ENCODE results near the gene KIF20A. TPM values are rescaled to one million over a fixed set of nuclear protein-coding genes. Genes with fewer than 3 reads are reported as not detected.
A peak's percentile ranks its signal among the peaks of the same experiment; 100 is the strongest.

The KIF20A gene
- total RNA-seq, 2 donors from 2014 or later = 39.9 to 50.4 TPM

GRCh38 chr5:138210985-138211384 lies 32.1 kb downstream of the KIF20A start:
- ATAC-seq (replicated peaks in 1 of 2) (no peak), DNase-seq (no peak)
- peak overlapping the region; percentile 43 to 65 for H3K4me3 Mint-ChIP-seq
- no peaks in the 10 kb centered on the region for H3K27me3 Mint-ChIP-seq (ENCODE audit: low read depth)
- H3K9me3 Mint-ChIP-seq = no peaks in the 10 kb centered on the region
- H3K4me1 Mint-ChIP-seq (ENCODE audit: low read depth) = peaks cover 34% of the 10 kb centered on the region
- peak overlapping the region; percentile 79 for H3K27ac Mint-ChIP-seq
- H3K36me3 Mint-ChIP-seq (ENCODE audit: insufficient read depth in 2 of 2) = peaks cover 5 to 10% of the 10 kb centered on the region in 2 donors

- peak; percentile 34 to 39 for ATAC-seq (replicated peaks in 1 of 2)
- H3K9me3 Mint-ChIP-seq = no peaks in the 10 kb centered on the region
- no peaks in the 10 kb centered on the region for H3K27me3 Mint-ChIP-seq (ENCODE audit: low read depth)
- H3K27ac Mint-ChIP-seq = peak overlapping the region; percentile 97
- H3K4me1 Mint-ChIP-seq (ENCODE audit: low read depth) = peaks cover 34% of the 10 kb centered on the region
- peaks cover 5 to 10% of the 10 kb centered on the region in 2 donors for H3K36me3 Mint-ChIP-seq (ENCODE audit: insufficient read depth in 2 of 2)
- DNase-seq = no peak
- H3K4me3 Mint-ChIP-seq = peak overlapping the region; percentile 95 to 100
Measured at GRCh38 chr5:138212828-138213160, 33.9 kb downstream of the KIF20A start.

GRCh38 chr5:138213161-138214029 lies 34.5 kb downstream of the KIF20A start, which contains the start of gene CDC23:
CDC23 (minus strand) TSS chr5:138213323; CDS start chr5:138213312, 11 bp downstream.
- H3K4me3 Mint-ChIP-seq = peak within 1 kb of the TSS; percentile 95 to 100
- H3K36me3 Mint-ChIP-seq (ENCODE audit: insufficient read depth in 2 of 2) = peaks cover 5% of the 10 kb centered on the region in 2 donors

GRCh38 chr5:138216799-138217198 lies 37.9 kb downstream of the KIF20A start:
- Mint-ChIP-seq H3K9me3 (no peaks in the 10 kb centered on the region), H3K4me3 (no peak overlapping the region), H3K4me1 (ENCODE audit: low read depth) (peaks cover 19% of the 10 kb centered on the region), H3K27me3 (ENCODE audit: low read depth) (no peaks in the 10 kb centered on the region), H3K27ac (no peak overlapping the region), H3K36me3 (ENCODE audit: insufficient read depth in 2 of 2) (peaks cover 4% of the 10 kb centered on the region in 2 donors)
- DNase-seq (no peak), ATAC-seq (replicated peaks in 1 of 2) (no peak)

More at GRCh38 chr5:138213161-138214029, 34.5 kb downstream of the KIF20A start, which contains the start of gene CDC23:
- Mint-ChIP-seq H3K27ac (peak within 1 kb of the TSS; percentile 97), H3K27me3 (ENCODE audit: low read depth) (no peaks in the 10 kb centered on the region), H3K9me3 (no peaks in the 10 kb centered on the region), H3K4me1 (ENCODE audit: low read depth) (peaks cover 29% of the 10 kb centered on the region)
- peak; percentile 92 to 93 for DNase-seq
- peak; percentile 98 to 99 for ATAC-seq (replicated peaks in 1 of 2)

GRCh38 chr5:138223532-138223931 lies 44.6 kb downstream of the KIF20A start:
- Mint-ChIP-seq H3K36me3 (ENCODE audit: insufficient read depth in 2 of 2) (peaks cover 2% of the 10 kb centered on the region in 2 donors), H3K27ac (no peak overlapping the region), H3K27me3 (ENCODE audit: low read depth) (peaks cover 15% of the 10 kb centered on the region), H3K4me3 (no peak overlapping the region), H3K9me3 (peaks cover 2% of the 10 kb centered on the region in 2 donors), H3K4me1 (ENCODE audit: low read depth) (peaks cover 6% of the 10 kb centered on the region)
- no peak for DNase-seq
- no peak for ATAC-seq (replicated peaks in 1 of 2)

- Mint-ChIP-seq H3K27ac (no peak overlapping the region), H3K36me3 (ENCODE audit: insufficient read depth in 2 of 2) (peaks cover 2% of the 10 kb centered on the region in 2 donors)
Measured at GRCh38 chr5:138224712-138225111, 45.8 kb downstream of the KIF20A start.

GRCh38 chr5:138226910-138227309 lies 48.0 kb downstream of the KIF20A start:
- Mint-ChIP-seq H3K36me3 (ENCODE audit: insufficient read depth in 2 of 2) (peaks cover 2% of the 10 kb centered on the region in 2 donors), H3K4me3 (no peak overlapping the region), H3K27me3 (ENCODE audit: low read depth) (peaks cover 24% of the 10 kb centered on the region), H3K27ac (no peak overlapping the region), H3K4me1 (ENCODE audit: low read depth) (peaks cover 6% of the 10 kb centered on the region), H3K9me3 (peaks cover 2% of the 10 kb centered on the region in 2 donors)
- DNase-seq = no peak
- no peak for ATAC-seq (replicated peaks in 1 of 2)

More at GRCh38 chr5:138224712-138225111, 45.8 kb downstream of the KIF20A start:
- DNase-seq (no peak), ATAC-seq (replicated peaks in 1 of 2) (no peak)
- Mint-ChIP-seq H3K27me3 (ENCODE audit: low read depth) (peaks cover 15% of the 10 kb centered on the region), H3K4me3 (no peak overlapping the region), H3K9me3 (peaks cover 2% of the 10 kb centered on the region in 2 donors), H3K4me1 (ENCODE audit: low read depth) (peaks cover 6% of the 10 kb centered on the region)

- Mint-ChIP-seq H3K4me1 (ENCODE audit: low read depth) (no peaks in the 10 kb centered on the region), H3K27me3 (ENCODE audit: low read depth) (peaks cover 8% of the 10 kb centered on the region), H3K9me3 (peaks cover 2% of the 10 kb centered on the region in 2 donors), H3K36me3 (ENCODE audit: insufficient read depth in 2 of 2) (peaks cover 2% of the 10 kb centered on the region in 2 donors), H3K4me3 (no peak overlapping the region), H3K27ac (no peak overlapping the region)
- ATAC-seq (replicated peaks in 1 of 2) (no peak), DNase-seq (no peak)
Measured at GRCh38 chr5:138229387-138229786, 50.5 kb downstream of the KIF20A start.

GRCh38 chr5:138230261-138230660 lies 51.3 kb downstream of the KIF20A start:
- no peaks in the 10 kb centered on the region for H3K4me1 Mint-ChIP-seq (ENCODE audit: low read depth)
- H3K36me3 Mint-ChIP-seq (ENCODE audit: insufficient read depth in 2 of 2) = peaks cover 2% of the 10 kb centered on the region in 2 donors
- no peak for ATAC-seq (replicated peaks in 1 of 2)
- DNase-seq = no peak
- H3K27me3 Mint-ChIP-seq (ENCODE audit: low read depth) = peaks cover 8% of the 10 kb centered on the region
- no peak overlapping the region for H3K27ac Mint-ChIP-seq
- no peak overlapping the region for H3K4me3 Mint-ChIP-seq
- peaks cover 2% of the 10 kb centered on the region in 2 donors for H3K9me3 Mint-ChIP-seq

GRCh38 chr5:138230981-138231589 lies 52.2 kb downstream of the KIF20A start:
- no peaks in the 10 kb centered on the region for H3K4me1 Mint-ChIP-seq (ENCODE audit: low read depth)

GRCh38 chr5:138233280-138233679 lies 54.4 kb downstream of the KIF20A start:
- no peak overlapping the region for H3K4me3 Mint-ChIP-seq
- no peak overlapping the region for H3K27ac Mint-ChIP-seq
- ATAC-seq (replicated peaks in 1 of 2) (no peak), DNase-seq (no peak)
- no peaks in the 10 kb centered on the region for H3K36me3 Mint-ChIP-seq (ENCODE audit: insufficient read depth in 2 of 2)
- H3K9me3 Mint-ChIP-seq = no peaks in the 10 kb centered on the region
- peaks cover 8% of the 10 kb centered on the region for H3K27me3 Mint-ChIP-seq (ENCODE audit: low read depth)
- H3K4me1 Mint-ChIP-seq (ENCODE audit: low read depth) = no peaks in the 10 kb centered on the region

More at GRCh38 chr5:138230981-138231589, 52.2 kb downstream of the KIF20A start:
- Mint-ChIP-seq H3K36me3 (ENCODE audit: insufficient read depth in 2 of 2) (peaks cover under 1% of the 10 kb centered on the region in 2 donors), H3K9me3 (peaks cover under 1% of the 10 kb centered on the region in 2 donors), H3K4me3 (no peak overlapping the region), H3K27me3 (ENCODE audit: low read depth) (peaks cover 8% of the 10 kb centered on the region), H3K27ac (no peak overlapping the region)
- DNase-seq = no peak
- no peak for ATAC-seq (replicated peaks in 1 of 2)

- no peak overlapping the region for H3K4me3 Mint-ChIP-seq
- no peaks in the 10 kb centered on the region for H3K4me1 Mint-ChIP-seq (ENCODE audit: low read depth)
- H3K9me3 Mint-ChIP-seq = no peaks in the 10 kb centered on the region
- ATAC-seq (replicated peaks in 1 of 2) (no peak), DNase-seq (no peak)
- H3K36me3 Mint-ChIP-seq (ENCODE audit: insufficient read depth in 2 of 2) = no peaks in the 10 kb centered on the region
- H3K27me3 Mint-ChIP-seq (ENCODE audit: low read depth) = peaks cover 15% of the 10 kb centered on the region
- no peak overlapping the region for H3K27ac Mint-ChIP-seq
Measured at GRCh38 chr5:138234651-138235050, 55.7 kb downstream of the KIF20A start.

All from activated T-cell treated with anti-CD3 and anti-CD28 coated beads, Interleukin-2, amount 50 U/mL, for 72 hours (primary cell).